ENCODE measurements around the gene STOX2.

Gene STOX2

DNA sequence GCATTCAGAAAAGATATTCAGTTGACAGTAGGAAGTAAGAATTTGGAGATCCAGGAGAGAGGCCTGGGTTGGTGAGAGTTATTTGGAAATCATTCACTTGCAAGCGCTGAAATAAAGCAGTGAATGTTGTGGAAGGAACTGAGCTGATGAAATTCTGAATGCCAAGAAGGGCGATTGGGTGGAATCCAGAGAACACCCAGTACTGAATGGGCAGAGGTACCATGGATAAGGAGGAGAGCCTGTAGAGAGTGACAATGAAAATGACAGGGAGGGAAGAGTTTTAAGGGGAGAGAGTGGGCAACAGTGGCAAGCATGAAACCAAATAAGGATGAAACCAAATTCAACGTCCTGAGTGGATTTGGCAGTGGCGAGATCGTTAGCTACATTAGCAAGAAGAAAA lies 6.7 kb upstream of the STOX2 start:
- DNase-seq, result no peak

GRCh38 chr4:183903021-183903760 lies 1.9 kb upstream of the STOX2 start:
- DNase-seq, result no peak

DNA sequence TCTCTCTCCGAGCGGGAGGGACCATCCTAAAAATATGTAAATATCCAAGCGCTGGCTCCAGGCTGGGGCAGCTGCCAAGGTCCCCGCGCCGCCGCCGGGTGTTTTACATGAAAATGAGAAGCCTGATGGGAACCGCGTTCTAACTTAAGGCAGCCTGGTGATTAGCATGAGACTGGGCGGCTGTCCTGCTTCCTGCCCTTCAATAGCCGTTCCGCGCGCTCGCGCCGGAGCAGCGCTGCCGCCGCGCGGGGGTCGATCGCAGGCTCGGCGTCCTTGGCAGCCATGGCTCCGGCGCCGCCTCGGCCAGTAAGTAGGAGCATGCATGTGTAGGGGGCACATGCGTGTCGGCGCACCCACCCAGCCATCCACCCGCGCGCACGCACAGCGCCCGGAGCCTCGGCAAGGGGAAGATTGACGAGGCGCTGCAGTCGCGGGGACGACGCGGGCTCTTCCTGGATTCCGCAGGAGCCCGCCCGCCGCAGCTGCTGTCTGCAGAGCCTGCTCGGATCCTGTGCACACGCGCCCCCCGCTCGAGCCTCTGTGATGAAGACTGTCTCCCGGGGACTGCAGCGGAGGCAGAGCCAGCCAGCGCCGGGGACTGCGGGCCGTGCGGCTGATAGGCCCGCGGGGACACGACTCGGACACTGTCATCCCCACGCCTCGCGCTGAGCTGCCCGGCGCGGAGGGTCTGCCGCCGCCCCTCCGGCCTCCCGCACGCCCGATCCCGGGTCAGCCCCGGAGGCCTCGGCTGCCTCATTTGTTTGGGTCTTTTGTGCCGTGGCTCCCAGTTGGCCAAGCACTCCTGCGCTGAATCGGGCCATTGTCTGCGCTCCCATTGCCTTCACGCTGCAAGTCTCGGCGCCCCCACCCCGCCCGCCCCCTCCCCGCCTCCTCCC lies 734 bp downstream of the STOX2 start:
- DNase-seq, result no peak

DNA sequence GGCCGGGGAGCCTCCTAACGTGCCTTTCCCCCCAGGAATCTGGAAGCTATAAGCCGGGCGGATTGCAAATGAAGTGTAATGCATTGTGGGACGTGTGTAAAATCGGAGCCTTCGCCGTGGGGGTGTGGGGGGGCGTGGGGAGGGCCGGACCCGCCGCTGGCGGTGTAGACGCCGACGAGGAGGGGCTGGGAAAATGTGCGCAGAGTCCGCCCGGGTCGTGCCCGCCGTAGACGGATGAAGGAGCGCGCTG lies 1.3 kb downstream of the STOX2 start:
- no peak for DNase-seq

GRCh38 chr4:183906739-183907651 lies 1.9 kb downstream of the STOX2 start:
- no peak for DNase-seq

DNA sequence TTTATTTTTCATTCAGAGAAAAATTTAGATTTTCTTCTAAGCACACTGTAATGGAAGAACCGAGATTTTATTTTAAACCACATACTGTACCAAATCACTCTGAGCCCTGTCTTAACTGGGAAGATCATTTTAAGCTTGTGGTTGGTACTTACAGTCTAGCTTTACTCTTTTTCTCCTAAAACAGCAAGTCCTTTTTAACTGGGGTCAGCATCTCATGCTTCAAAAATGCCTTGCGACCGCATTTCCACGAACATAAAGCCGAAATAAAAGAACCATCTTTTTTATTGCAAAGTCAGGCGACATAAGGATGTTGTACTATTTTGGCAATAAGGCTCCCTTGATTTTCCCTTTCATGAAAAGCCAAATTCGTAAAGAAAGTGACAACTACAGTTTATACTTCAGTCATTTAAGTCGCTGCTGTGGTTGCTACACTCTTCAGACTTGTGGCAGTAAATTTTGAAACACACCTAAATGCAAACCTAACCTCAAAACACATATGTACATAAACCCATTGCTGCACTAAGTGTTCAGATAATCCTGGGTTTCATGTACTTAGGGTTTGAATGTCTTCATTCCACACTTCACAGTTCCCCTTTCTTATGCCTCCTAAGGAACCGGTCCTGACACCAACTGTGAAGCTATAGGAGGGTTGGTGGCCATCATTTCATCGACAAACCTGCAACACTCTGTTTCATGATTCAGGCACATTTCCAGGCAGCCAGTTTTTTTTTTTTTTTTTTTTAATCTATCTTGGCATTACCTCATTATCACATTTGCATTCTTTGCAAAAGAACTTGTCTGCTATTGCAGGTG lies 3.0 kb downstream of the STOX2 start:
- no peak for DNase-seq

GRCh38 chr4:183909187-183909586 lies 4.1 kb downstream of the STOX2 start:
- no peak for DNase-seq

DNA sequence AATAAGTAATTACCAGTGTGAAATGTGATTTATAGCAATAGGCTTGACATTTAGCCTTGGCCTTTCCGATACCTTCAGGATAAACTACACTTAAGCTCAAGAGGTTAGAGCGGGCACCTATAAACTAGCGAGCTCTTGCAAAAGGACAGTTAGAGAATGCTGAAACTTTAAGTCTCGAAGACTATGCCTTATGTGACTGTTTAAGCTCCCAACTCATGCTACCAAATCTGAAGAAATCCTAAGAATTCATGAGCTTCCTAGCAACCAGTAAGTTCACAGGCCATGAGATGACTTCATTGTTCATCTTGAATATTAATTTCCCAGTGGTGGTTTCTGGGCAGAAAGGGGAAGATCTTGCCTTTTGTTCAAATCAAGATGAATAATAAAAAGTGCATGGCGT lies 4.7 kb downstream of the STOX2 start:
- no peak for DNase-seq

GRCh38 chr4:183912585-183912984 lies 7.5 kb downstream of the STOX2 start:
- no peak for DNase-seq

GRCh38 chr4:183915976-183916375 lies 10.9 kb downstream of the STOX2 start:
- DNase-seq, result no peak

DNA sequence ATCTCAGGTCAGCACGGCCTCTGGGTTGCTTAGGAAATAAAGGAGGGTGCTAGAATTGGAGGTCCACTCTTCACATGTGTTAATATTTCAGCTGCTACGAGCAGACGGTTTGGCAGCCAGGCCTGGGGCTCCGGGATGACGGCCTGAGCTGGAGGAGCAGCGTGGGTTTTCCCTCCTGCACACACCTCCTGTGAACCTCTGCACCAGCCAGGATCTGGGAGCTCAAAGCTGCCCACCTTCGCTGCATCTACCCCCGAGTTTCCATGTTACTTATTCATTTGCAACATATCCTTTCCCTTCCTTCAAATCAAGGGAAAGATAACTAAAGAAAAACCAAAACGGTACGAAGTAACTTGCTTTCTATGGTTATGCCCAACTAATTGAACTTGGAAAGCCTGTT lies 13.6 kb downstream of the STOX2 start:
- DNase-seq, result no peak

DNA sequence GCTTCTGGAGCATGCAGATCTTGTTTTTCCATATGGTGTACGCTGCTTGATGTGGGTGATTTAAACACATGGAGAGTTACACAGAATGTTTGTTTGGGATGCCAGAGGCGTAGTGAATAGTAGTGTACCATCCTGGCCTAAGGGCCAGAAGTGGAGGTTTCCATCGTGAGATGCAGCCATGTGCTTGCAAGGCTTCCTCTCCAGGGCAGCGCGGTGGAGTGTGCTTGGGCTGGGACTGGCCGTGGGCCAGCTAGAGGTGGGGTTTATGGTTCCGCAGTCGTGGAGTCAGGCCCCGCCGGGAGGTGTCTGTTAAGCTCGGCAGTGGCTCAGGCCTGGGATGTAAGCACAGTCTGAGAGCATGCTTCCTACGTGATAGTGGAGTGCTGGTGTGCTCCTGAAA lies 14.0 kb downstream of the STOX2 start:
- DNase-seq, result no peak

GRCh38 chr4:183920512-183920911 lies 15.4 kb downstream of the STOX2 start:
- DNase-seq, result no peak

DNA sequence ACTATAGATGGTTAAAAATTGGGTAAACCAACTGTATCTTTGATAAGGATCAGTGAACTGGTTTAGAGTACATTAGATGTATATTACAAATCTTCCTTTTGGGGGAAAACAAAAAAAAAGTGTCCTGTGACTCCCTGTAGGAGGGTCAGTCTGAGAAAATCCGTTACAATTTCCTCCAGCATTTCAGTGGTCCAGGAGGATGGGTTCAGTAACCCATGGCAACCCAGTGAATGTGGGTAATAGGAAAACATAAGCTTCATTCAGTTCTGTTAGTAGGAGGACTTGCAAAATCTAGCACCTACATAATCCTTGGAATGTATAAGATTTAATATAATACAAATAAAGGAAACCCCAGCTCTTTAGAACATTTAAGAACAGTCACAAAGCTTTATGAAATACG lies 16.2 kb downstream of the STOX2 start:
- no peak for DNase-seq

DNA sequence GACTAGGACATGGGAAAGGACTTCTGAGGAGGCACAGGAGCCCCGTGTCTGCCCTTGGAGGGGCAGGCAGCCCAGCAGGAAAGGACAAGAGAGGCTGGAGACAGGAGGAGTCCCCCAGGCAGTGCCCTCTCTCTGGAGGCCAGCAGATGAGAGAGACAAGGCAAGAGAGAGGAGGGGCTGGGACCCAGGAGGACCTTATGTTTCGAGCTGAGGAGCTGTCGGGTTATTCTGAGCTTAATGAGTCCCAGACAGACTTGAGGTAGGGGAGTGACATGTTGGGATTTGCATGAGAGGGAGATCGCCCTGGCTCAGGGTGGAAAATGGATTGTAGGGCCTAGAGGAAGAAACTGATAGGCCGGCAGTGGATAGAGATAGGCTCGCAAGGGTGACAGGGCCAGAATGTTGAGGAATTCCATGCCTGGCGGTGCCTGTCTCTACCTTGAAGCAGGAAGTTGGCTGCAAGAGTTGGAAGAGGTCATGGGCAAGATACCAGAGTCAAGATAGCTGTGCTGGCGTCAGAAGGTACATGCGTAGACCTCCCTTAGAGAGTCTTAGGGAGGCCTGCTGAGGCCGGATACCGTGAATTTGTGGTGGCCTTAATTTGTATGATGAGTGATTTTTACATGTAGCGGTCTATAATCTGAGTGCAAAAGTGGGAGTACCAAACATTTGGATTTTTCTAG lies 19.4 kb downstream of the STOX2 start:
- no peak for DNase-seq

DNA sequence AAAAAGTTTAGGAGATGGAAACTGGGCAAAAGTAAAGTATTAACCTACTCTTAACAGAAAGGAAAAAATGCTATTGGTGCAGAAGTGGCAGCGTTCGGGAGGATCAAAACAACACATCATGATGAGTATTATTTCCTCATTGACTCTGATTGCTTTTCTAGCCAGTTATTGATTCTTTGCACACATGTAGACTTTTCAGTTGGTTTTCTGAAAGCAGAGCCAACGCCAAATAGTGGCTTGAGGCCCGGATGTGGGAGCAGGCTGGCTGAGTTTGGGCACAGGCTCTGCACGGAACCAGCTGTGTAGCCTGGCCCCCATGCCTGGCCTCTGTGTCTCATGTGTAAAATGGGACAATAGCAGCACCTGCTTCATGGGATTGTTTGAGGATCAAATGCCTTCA lies 21.8 kb downstream of the STOX2 start:
- no peak for DNase-seq

GRCh38 chr4:183932576-183932975 lies 27.5 kb downstream of the STOX2 start:
- no peak for DNase-seq

DNA sequence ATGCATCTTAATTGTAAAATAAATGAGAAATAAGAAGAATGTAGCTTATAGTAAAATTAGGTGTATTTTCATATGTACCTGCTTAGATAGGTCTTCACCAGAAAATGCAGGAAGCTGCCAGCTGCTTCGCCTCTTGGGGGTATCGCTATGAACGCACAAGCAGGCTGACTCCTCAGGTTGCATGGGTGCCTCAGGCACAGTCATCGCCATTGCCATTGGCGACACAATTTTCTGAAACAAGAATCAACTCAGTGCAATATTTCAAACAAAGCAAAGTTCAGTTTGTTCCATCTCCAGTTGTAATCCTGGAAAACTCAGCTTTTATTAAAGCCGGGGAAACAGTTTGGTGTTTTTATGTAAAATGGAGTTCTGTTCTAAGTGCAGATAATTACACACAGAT lies 29.7 kb downstream of the STOX2 start:
- no peak for DNase-seq

DNA sequence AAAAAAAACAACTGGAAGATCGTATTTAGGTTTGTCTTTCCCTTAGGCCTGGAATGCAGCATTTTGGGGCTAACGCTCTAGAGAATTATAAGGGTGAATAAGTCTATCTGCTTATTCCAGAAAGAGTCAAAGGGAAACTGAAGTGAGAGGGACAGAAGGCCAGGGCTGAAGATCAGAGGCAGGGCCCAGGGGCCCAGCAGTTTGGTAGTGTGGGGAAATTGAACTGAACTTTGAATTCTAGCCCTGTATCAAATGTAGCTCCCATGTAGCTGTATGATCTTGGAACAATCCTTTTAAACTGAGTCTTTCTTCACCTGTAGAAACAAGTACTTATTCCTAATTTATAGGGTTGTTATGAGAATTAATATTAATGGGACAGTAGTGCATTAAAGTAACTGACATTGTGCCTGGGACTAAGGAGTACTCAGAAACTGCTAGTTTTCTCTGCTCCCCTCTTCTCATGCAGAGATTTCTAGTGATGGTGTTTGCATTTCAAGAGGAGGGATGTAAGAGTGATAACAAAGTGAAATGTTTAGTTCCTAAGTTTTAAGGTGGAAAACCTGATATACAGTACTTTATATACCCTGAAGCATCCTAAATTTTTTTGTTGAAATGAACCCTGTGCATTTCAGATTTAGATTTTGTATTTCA lies 30.4 kb downstream of the STOX2 start:
- DNase-seq, result no peak

DNA sequence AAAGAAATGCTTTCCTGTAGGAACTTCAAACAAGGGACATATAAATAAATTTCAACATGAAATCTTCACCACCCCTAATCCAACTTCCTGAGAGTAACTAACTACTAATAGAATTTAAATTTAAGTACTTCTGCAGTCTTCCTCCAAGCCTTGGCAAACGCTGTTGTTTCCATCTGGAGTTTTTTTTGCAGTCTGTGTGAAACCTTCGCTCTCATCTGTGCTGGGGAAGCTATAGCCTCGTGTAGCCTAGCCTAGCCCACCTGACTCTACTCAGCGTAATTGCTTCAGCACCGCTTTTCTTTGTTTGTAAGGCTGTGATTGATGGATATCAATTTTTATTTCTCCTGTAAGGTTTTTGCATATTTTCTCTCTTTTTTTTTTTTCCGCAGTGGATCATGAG lies 30.9 kb downstream of the STOX2 start:
- DNase-seq, result no peak

GRCh38 chr4:183936574-183937345 lies 31.7 kb downstream of the STOX2 start:
- no peak for DNase-seq

All from activated CD4-positive, alpha-beta T cell treated with anti-CD3 and anti-CD28 coated beads, Interleukin-2, amount 50 U/mL, for 4 hours (primary cell).